H1 (cell line): ENCODE measurements around the gene TTC39A. TPM values are rescaled to one million over a fixed set of nuclear protein-coding genes. Genes with fewer than 3 reads are reported as not detected.

Experiments used
- CTCF ChIA-PET: fragments of 300-600 bp; sonication (Branson Sonifier 250); formaldehyde crosslinking; loops from one replicate; lab custom pipeline; 2021; ENCODE audit not compliant: partially characterized antibody; lab: Charles Lee
- POLR2A ChIA-PET: fragments of 300-600 bp; sonication (Branson Sonifier 250); formaldehyde crosslinking; loops from one replicate; lab custom pipeline; 2021; ENCODE audit warnings: inconsistent platforms; ENCODE audit not compliant: partially characterized antibody; lab: Charles Lee
- DNase-seq, 2 experiments: peaks; one replicate each; pipeline versions ENCODE4 v3.0.0 to v3.0.0-alpha.2; 2010 to 2022; ENCODE audit warnings: low spot score in 2 of 2, low read depth in 1 of 2, mixed read lengths in 1 of 2
- FAIRE-seq: peaks from 2 replicates; lab custom pipeline; 2011; peaks lifted over from hg19 to GRCh38; lab: Jason Lieb, UNC
- H2AFZ ChIP-seq: 2 replicates; pipeline ENCODE4 v1.8.1; 2012; ENCODE audit warnings: low read length, inconsistent platforms
- H2AK5ac ChIP-seq: 2 replicates; pipeline ENCODE4 v1.6.1; 2013; ENCODE audit warnings: low read depth, low read length
- H2BK120ac ChIP-seq: replicated peaks from 2 replicates; pipeline ENCODE3; 2013; ENCODE audit warnings: low read depth, low read length, inconsistent platforms
- H2BK12ac ChIP-seq: 2 replicates; pipeline ENCODE4 v1.6.1; 2013; ENCODE audit warnings: low read depth, low read length
- H2BK15ac ChIP-seq: 2 replicates; pipeline ENCODE4 v1.6.1; 2013; ENCODE audit warnings: low read length
- H2BK20ac ChIP-seq: 2 replicates; pipeline ENCODE4 v1.6.1; 2013; ENCODE audit warnings: low read length
- H2BK5ac ChIP-seq: 2 replicates; pipeline ENCODE4 v1.6.1; 2013; ENCODE audit warnings: low read depth, low read length
- H3K14ac ChIP-seq: 2 replicates; pipeline ENCODE4 v1.6.1; 2013; ENCODE audit warnings: inconsistent platforms; ENCODE audit not compliant: insufficient read length
- H3K18ac ChIP-seq: 2 replicates; pipeline ENCODE4 v1.6.1; 2013; ENCODE audit warnings: low read length; ENCODE audit errors: extremely low read depth
- H3K23ac ChIP-seq: 2 replicates; pipeline ENCODE4 v1.6.1; 2013; ENCODE audit warnings: inconsistent platforms; ENCODE audit not compliant: insufficient read length
- H3K23me2 ChIP-seq: 2 replicates; pipeline ENCODE4 v1.6.1; 2013; ENCODE audit warnings: low read depth, low read length
- H3K27ac ChIP-seq: 2 replicates; pipeline ENCODE4 v1.6.1; 2011; ENCODE audit warnings: low read depth, low read length, inconsistent platforms
- H3K27me3 ChIP-seq, 4 experiments: replicated peaks in 1 of 4; 1 replicate in 1 of 4; 2 replicates in 3 of 4; pipeline versions ENCODE4 v1.6.1 to v1.8.1; 2011 to 2013; ENCODE audit warnings: low read length in 3 of 4, mild to moderate bottlenecking in 3 of 4, inconsistent platforms in 2 of 4, mixed read lengths in 2 of 4, moderate library complexity in 1 of 4; ENCODE audit not compliant: control insufficient read depth in 3 of 4, insufficient read depth in 3 of 4; ENCODE audit errors: extremely low read depth in 1 of 4
- H3K36me3 ChIP-seq, 4 experiments: 2 replicates each; pipeline versions ENCODE4 v1.6.1 to v1.8.1; 2011 to 2013; ENCODE audit warnings: mild to moderate bottlenecking in 4 of 4, low read length in 3 of 4, moderate library complexity in 2 of 4, control low read depth in 1 of 4, inconsistent platforms in 1 of 4; ENCODE audit not compliant: insufficient read depth in 4 of 4, control insufficient read depth in 2 of 4
- H3K4ac ChIP-seq: replicated peaks from 2 replicates; pipeline ENCODE3; 2013; ENCODE audit warnings: low read length, low read depth, mixed read lengths, inconsistent platforms; ENCODE audit not compliant: insufficient read length
- H3K4me1 ChIP-seq, 4 experiments: replicated peaks in 1 of 4; 1 replicate in 1 of 4; 2 replicates in 3 of 4; pipeline versions ENCODE4 v1.6.1 to v1.8.1; 2011 to 2013; ENCODE audit warnings: low read length in 3 of 4, inconsistent platforms in 2 of 4, mixed read lengths in 1 of 4; ENCODE audit not compliant: insufficient read depth in 4 of 4, control insufficient read depth in 3 of 4
- H3K4me2 ChIP-seq, 2 experiments: 2 replicates each; pipeline versions ENCODE4 v1.6.1 to v1.8.1; 2011 to 2013; ENCODE audit warnings: low read depth in 2 of 2, low read length in 2 of 2, control low read depth in 1 of 2, inconsistent platforms in 1 of 2, mild to moderate bottlenecking in 1 of 2; ENCODE audit not compliant: insufficient read depth in 1 of 2
- H3K4me3 ChIP-seq, 4 experiments: fragments of 200-600, 300-600 bp in 1 of 4; sonication (generic), shearing (Covaris generic), sonication (Bioruptor Twin) in 1 of 4; 2 replicates each; pipeline versions ENCODE4 v1.5.1 to v1.8.1; 2011 to 2016; ENCODE audit warnings: low read length in 4 of 4, low read depth in 3 of 4, control low read depth in 2 of 4, inconsistent platforms in 2 of 4, mild to moderate bottlenecking in 2 of 4, mixed read lengths in 1 of 4, moderate library complexity in 1 of 4; ENCODE audit not compliant: insufficient read depth in 2 of 4; ENCODE audit errors: extremely low read depth in 1 of 4
- H3K56ac ChIP-seq: replicated peaks from 2 replicates; pipeline ENCODE3; 2013; ENCODE audit warnings: low read depth, mild to moderate bottlenecking, mixed read lengths, low read length, inconsistent platforms; ENCODE audit not compliant: insufficient read length
- H3K79me1 ChIP-seq: 2 replicates; pipeline ENCODE4 v1.6.1; 2013; ENCODE audit warnings: low read depth, low read length, control low read depth
- H3K79me2 ChIP-seq, 2 experiments: 2 replicates each; pipeline versions ENCODE4 v1.6.1 to v1.8.1; 2012 to 2013; ENCODE audit warnings: low read length in 2 of 2, mild to moderate bottlenecking in 2 of 2, inconsistent platforms in 1 of 2; ENCODE audit not compliant: insufficient read depth in 2 of 2, control insufficient read depth in 1 of 2
- H3K9ac ChIP-seq, 4 experiments: replicated peaks in 1 of 4; 1 replicate in 1 of 4; 2 replicates in 3 of 4; pipeline versions ENCODE4 v1.6.1 to v1.8.1; 2011 to 2013; ENCODE audit warnings: low read depth in 3 of 4, low read length in 3 of 4, control low read depth in 2 of 4, mild to moderate bottlenecking in 2 of 4, moderate library complexity in 2 of 4, inconsistent platforms in 1 of 4; ENCODE audit errors: extremely low read depth in 1 of 4
- H3K9me3 ChIP-seq, 2 experiments: 2 replicates each; pipeline versions ENCODE4 v1.6.1 to v1.8.1; 2012 to 2013; ENCODE audit warnings: mild to moderate bottlenecking in 2 of 2, moderate library complexity in 2 of 2, control low read depth in 1 of 2, inconsistent platforms in 1 of 2, low read depth in 1 of 2, low read length in 1 of 2, mixed read lengths in 1 of 2; ENCODE audit not compliant: insufficient read depth in 2 of 2
- H4K20me1 ChIP-seq, 2 experiments: replicated peaks in 1 of 2; 2 replicates each; pipeline versions ENCODE3 to v1.8.1; 2011 to 2013; ENCODE audit warnings: inconsistent platforms in 2 of 2, low read length in 2 of 2, mild to moderate bottlenecking in 1 of 2; ENCODE audit not compliant: insufficient read depth in 2 of 2, control insufficient read depth in 1 of 2
- H4K5ac ChIP-seq: 2 replicates; pipeline ENCODE4 v1.6.1; 2013; ENCODE audit warnings: low read length, low read depth, mixed read lengths, inconsistent platforms; ENCODE audit not compliant: insufficient read length
- H4K8ac ChIP-seq: 2 replicates; pipeline ENCODE4 v1.8.0; 2013; ENCODE audit warnings: mild to moderate bottlenecking, moderate library complexity, low read length, inconsistent platforms; ENCODE audit not compliant: insufficient read depth; ENCODE audit errors: extremely low read depth
- H4K91ac ChIP-seq: replicated peaks from 2 replicates; pipeline ENCODE3; 2013; ENCODE audit warnings: low read length, mixed read lengths, inconsistent platforms; ENCODE audit not compliant: insufficient read length
- ATF2 ChIP-seq: IDR thresholded peaks from 2 replicates; pipeline ENCODE4 v1.6.1; 2012; ENCODE audit warnings: low read length, inconsistent platforms
- CEBPB ChIP-seq: IDR thresholded peaks from 2 replicates; pipeline ENCODE4 v1.6.1; 2012; ENCODE audit warnings: low read depth, low read length
- CHD1 ChIP-seq: IDR thresholded peaks from 2 replicates; pipeline ENCODE4 v1.6.1; 2012; ENCODE audit warnings: low read depth, low read length, improper control_type of control experiment
- JUND ChIP-seq: IDR thresholded peaks from 2 replicates; pipeline ENCODE4 v1.6.1; 2011; ENCODE audit warnings: mild to moderate bottlenecking, improper control_type of control experiment, low read length
- KDM1A ChIP-seq: fragments of 200-600, 300-600 bp; sonication (generic); IDR thresholded peaks from 2 replicates; pipeline ENCODE4 v1.7.1; 2016; ENCODE audit warnings: mild to moderate bottlenecking, low read length, borderline replicate concordance
- MAFK ChIP-seq: IDR thresholded peaks from 2 replicates; pipeline ENCODE4 v1.6.1; 2012; ENCODE audit warnings: low read depth, mild to moderate bottlenecking, improper control_type of control experiment, low read length
- NRF1 ChIP-seq: IDR thresholded peaks from 2 replicates; pipeline ENCODE4 v1.6.1; 2011; ENCODE audit warnings: mild to moderate bottlenecking, low read depth, low read length, improper control_type of control experiment
- RXRA ChIP-seq: IDR thresholded peaks from 2 replicates; pipeline ENCODE4 v1.6.1; 2011; ENCODE audit warnings: low read depth, mild to moderate bottlenecking, low read length, moderate library complexity; ENCODE audit not compliant: insufficient read depth
- SIN3A ChIP-seq, 2 experiments: IDR thresholded peaks in 1 of 2; conservative IDR thresholded peaks in 1 of 2; 2 replicates each; pipeline ENCODE4 v1.6.1; 2011 to 2012; ENCODE audit warnings: low read length in 2 of 2, improper control_type of control experiment in 1 of 2, low read depth in 1 of 2, mild to moderate bottlenecking in 1 of 2
- SRF ChIP-seq: IDR thresholded peaks from 2 replicates; pipeline ENCODE4 v1.6.1; 2011; ENCODE audit warnings: mild to moderate bottlenecking, low read depth, low read length, moderate library complexity
- TAF1 ChIP-seq: IDR thresholded peaks from 2 replicates; pipeline ENCODE4 v1.6.1; 2011; ENCODE audit warnings: mild to moderate bottlenecking, low read depth, low read length
- USF2 ChIP-seq: IDR thresholded peaks from 2 replicates; pipeline ENCODE4 v1.6.1; 2011; ENCODE audit warnings: low read length, improper control_type of control experiment
- WGBS, 2 experiments: shearing (Covaris generic) in 1 of 2; methylation state at CpG; one replicate each; pipeline versions ENCODE4 v1.1.6 to v1.1.7; 2013 to 2015; ENCODE audit warnings: low lambda C conversion rate in 2 of 2, mixed read lengths in 2 of 2, inconsistent platforms in 1 of 2, low coverage in 1 of 2, missing lambda C conversion rate in 1 of 2; ENCODE audit not compliant: insufficient replicate concordance in 2 of 2, insufficient coverage in 1 of 2, insufficient read length in 1 of 2; ENCODE audit errors: extremely low coverage in 1 of 2, missing lambda C conversion rate in 1 of 2; 5-methylcytosine and 5-hydroxymethylcytosine counted together
- polyA plus RNA-seq, 7 experiments: library from polyadenylated mRNA; depleted of rRNA in 3 of 7; stranded (reverse) in 5 of 7; unstranded in 2 of 7; fragments of >200 nt in 5 of 7; fragments of 200-250 nt in 2 of 7; gene quantifications; 1 replicate in 5 of 7; 2 replicates in 1 of 7; 4 replicates in 1 of 7; pipeline versions ENCODE4 v1.2.1 to v1.2.3, GENCODE V29; 2011 to 2013; ENCODE audit warnings: missing spikeins in 2 of 7, mixed read lengths in 2 of 7
- total RNA-seq: library from RNA; stranded (reverse); fragmentation: NEBNext Ultra II Directional; extraction: Animal tissue kit (Norgen Biotek cat#: 25700); gene quantifications from 2 replicates; pipeline ENCODE4 v1.2.1, GENCODE V29; 2021

TTC39A gene
- total and polyA plus RNA-seq, 2 of the 8 experiments (the other 6 are each of a cell fraction or from before 2014, with no cell fraction given): 5.5 to 5.8 TPM

- Histone ChIP-seq H3K4ac (no peak overlapping the region), H3K23me2 (no peaks in the 10 kb centered on the region), H3K18ac (no peak overlapping the region), H2BK120ac (no peak overlapping the region), H2AFZ (no peak overlapping the region), H4K20me1 (peaks cover 2 to 5% of the 10 kb centered on the region in 2 experiments), H3K23ac (no peak overlapping the region), H3K36me3 (peaks cover 0 to 8% (median 2%) of the 10 kb centered on the region in 4 experiments; a peak in 2 of 8 replicates), H3K56ac (no peak overlapping the region), H4K91ac (no peak overlapping the region), H3K27ac (no peak overlapping the region), H3K9ac (no peak overlapping the region), H4K5ac (no peak overlapping the region), H4K8ac (no peak overlapping the region), H2BK12ac (no peak overlapping the region), H3K4me2 (no peak overlapping the region), H3K4me3 (no peak overlapping the region), H3K9me3 (no peaks in the 10 kb centered on the region), H2BK20ac (no peak overlapping the region), H3K14ac (no peak overlapping the region), H3K79me1 (peaks cover 2% of the 10 kb centered on the region), H2BK15ac (no peak overlapping the region), H3K79me2 (peaks cover 0 to 20% of the 10 kb centered on the region in 2 experiments; a peak in 1 of 4 replicates), H2AK5ac (no peak overlapping the region), H3K27me3 (no peaks in the 10 kb centered on the region), H2BK5ac (no peak overlapping the region), H3K4me1 (peaks cover 0 to 6% (median 0%) of the 10 kb centered on the region in 4 experiments; a peak in 1 of 7 replicates)
- DNase-seq (no peak), FAIRE-seq (no peak)
- 98% methylated on average over 4 of the region's 4 CpGs; no CpG with 5 or more reads in 1 of the 2 experiments for WGBS, 2 experiments
- CTCF ChIA-PET: no interaction called here
- POLR2A ChIA-PET: no interaction called here
- TF ChIP-seq CHD1 (no peak), KDM1A (no peak), ATF2 (no peak), RXRA (no peak), TAF1 (no peak), NRF1 (no peak), MAFK (no peak), JUND (no peak), USF2 (no peak), SRF (no peak), CEBPB (no peak), SIN3A (conservative IDR thresholded peaks at IDR 0.05 in 1 of 2, IDR thresholded peaks at IDR 0.05 in 1 of 2; ENCODE audit: low read depth in 1 of 2, low read length in 2 of 2) (no peak)
These were observed 63.6 kb downstream of the TTC39A start for GRCh38 chr1:51266791-51267190.
